ENCODE data around the gene MRPL21. TPM values are rescaled to one million over a fixed set of nuclear protein-coding genes. Genes with fewer than 3 reads are reported as not detected.
A peak's percentile ranks its signal among the peaks of the same experiment; 100 is the strongest.

Gene MRPL21
- total RNA-seq, 2 donors from 2014 or later: 63.2 to 87.3 TPM

DNA sequence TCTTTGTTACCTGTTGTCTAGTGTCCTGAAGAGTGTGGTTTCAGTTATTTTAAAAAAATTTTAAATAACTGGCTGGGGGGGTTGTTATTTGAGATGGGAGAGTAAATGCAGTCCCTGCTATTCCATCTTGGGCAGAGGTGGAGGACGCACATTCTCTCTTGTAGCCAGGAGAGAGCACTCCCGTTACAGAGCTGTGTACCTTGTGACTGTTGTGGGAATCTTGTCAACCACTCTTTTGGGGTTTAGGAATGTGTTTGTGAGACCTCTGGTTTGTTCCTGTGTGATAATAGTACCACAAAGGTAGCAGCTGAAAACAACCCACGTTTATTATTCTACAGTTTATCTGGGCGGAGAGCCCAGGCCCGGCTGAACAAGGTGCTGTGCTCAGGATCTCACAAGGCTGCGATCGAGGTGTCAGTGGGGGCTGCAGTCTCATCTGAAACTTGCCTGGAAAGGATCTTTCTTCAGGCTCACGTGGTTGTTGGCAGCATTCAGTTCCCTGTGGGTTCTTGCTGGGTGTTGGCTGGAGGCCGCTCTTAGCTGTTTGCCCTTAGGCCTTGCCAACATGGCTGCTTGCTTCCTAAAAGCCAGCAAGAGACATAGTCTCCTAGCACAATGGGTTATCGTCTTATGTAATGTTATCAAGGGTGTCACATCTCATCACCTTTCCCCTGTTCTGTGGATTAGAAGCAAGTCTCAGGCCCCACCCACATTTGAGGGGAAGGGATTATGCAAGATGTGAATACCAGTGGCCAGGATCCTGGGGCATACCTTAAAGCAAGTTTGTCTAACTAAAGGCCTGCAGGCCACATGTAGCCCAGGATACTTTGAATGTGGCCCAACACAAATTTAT, 20.7 kb upstream of the MRPL21 start:
- DNase-seq (ENCODE audit: low spot score): no peak
- peaks cover 0 to 20% of the 10 kb centered on the region in 2 donors for H3K4me1 ChIP-seq
- H3K4me3 ChIP-seq: no peak overlapping the region
- peaks cover 7 to 25% of the 10 kb centered on the region in 2 donors for H3K9me3 ChIP-seq
- H3K27me3 ChIP-seq: no peaks in the 10 kb centered on the region
- H3K27ac ChIP-seq: peak overlapping the region in 1 of 2 donors; percentile 19
- TF ChIP-seq, protein P1, sequence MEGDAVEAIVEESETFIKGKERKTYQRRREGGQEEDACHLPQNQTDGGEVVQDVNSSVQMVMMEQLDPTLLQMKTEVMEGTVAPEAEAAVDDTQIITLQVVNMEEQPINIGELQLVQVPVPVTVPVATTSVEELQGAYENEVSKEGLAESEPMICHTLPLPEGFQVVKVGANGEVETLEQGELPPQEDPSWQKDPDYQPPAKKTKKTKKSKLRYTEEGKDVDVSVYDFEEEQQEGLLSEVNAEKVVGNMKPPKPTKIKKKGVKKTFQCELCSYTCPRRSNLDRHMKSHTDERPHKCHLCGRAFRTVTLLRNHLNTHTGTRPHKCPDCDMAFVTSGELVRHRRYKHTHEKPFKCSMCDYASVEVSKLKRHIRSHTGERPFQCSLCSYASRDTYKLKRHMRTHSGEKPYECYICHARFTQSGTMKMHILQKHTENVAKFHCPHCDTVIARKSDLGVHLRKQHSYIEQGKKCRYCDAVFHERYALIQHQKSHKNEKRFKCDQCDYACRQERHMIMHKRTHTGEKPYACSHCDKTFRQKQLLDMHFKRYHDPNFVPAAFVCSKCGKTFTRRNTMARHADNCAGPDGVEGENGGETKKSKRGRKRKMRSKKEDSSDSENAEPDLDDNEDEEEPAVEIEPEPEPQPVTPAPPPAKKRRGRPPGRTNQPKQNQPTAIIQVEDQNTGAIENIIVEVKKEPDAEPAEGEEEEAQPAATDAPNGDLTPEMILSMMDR (IDR thresholded peaks at IDR 0.05): no peak
- H3K36me3 ChIP-seq: peaks cover 60% of the 10 kb centered on the region

DNA sequence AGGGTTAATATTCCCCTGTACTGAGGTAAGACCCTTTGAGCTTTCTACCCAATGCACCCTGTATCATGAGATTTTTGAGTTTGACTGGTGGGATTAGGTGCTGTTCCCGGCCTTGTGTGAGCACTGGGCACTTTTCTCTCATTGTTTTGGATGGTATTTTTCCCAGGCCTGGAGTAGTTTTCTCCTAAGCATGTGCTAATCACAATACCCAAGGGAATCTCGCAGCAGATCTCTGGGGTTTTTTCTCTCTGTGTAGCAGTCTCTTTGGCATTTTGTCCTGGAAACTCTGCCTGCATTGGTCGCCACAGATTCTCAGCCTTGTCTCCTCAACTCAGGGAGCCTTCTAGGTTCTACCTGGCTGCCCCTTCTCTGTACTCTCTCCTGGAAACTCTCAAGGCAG, 20.0 kb upstream of the MRPL21 start:
- TF ChIP-seq, protein P1 (IDR thresholded peaks at IDR 0.05): no peak
- DNase-seq (ENCODE audit: low spot score): no peak
- Histone ChIP-seq H3K9me3 (peaks cover 7 to 25% of the 10 kb centered on the region in 2 donors), H3K4me3 (no peak overlapping the region), H3K36me3 (peaks cover 60% of the 10 kb centered on the region), H3K27ac (no peak overlapping the region), H3K27me3 (no peaks in the 10 kb centered on the region), H3K4me1 (peaks cover 0 to 14% of the 10 kb centered on the region in 2 donors)

DNA sequence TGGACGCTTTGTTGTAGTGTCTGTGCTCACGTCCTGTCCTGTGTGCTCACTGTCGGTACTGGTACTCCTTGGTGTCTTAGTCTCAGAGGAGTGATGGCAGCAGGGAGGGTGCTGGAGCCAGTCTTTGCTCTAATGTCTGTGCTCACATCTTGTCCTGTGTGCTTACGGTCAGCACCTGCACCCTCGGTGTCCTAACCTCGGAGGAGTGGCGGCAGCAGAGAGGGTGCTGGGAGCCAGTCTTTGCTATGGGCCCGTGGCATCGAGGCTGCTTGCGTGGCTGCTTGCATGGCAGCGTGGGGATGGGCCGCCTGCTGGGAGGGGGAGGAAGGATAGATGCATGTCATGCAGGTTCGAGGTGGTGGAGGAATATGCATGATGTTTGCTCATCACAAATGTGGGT, 12.8 kb upstream of the MRPL21 start:
- Histone ChIP-seq H3K36me3 (peaks cover 74% of the 10 kb centered on the region), H3K4me3 (no peak overlapping the region)

DNA sequence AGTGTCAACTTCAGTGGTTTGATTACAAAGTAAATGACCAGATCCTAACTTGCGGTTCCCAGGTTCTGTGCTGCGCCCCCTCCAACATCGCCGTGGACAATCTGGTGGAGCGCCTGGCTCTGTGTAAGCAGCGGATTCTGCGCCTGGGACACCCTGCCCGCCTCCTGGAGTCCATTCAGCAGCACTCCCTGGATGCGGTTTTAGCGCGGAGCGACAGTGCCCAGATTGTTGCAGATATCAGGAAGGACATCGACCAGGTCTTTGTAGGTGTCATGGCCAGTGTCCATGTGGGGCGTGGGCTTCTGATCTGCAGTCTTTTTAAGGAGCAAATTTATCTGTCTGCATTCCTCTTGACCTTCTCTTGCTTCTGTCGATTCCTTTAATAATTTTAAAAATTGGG, 11.1 kb upstream of the MRPL21 start:
- no peak for DNase-seq (ENCODE audit: low spot score)
- no peaks in the 10 kb centered on the region for H3K27me3 ChIP-seq
- TF ChIP-seq, protein P1 (IDR thresholded peaks at IDR 0.05): no peak
- H3K9me3 ChIP-seq: no peaks in the 10 kb centered on the region
- no peaks in the 10 kb centered on the region for H3K4me1 ChIP-seq
- no peak overlapping the region for H3K27ac ChIP-seq
- H3K4me3 ChIP-seq: no peak overlapping the region
- H3K36me3 ChIP-seq: peaks cover 80% of the 10 kb centered on the region

More for the DNA sequence above, 12.8 kb upstream of the MRPL21 start:
- H3K27me3 ChIP-seq: no peaks in the 10 kb centered on the region
- no peaks in the 10 kb centered on the region for H3K4me1 ChIP-seq
- TF ChIP-seq, protein P1 (IDR thresholded peaks at IDR 0.05): no peak
- DNase-seq (ENCODE audit: low spot score): no peak
- no peaks in the 10 kb centered on the region for H3K9me3 ChIP-seq
- no peak overlapping the region for H3K27ac ChIP-seq

DNA sequence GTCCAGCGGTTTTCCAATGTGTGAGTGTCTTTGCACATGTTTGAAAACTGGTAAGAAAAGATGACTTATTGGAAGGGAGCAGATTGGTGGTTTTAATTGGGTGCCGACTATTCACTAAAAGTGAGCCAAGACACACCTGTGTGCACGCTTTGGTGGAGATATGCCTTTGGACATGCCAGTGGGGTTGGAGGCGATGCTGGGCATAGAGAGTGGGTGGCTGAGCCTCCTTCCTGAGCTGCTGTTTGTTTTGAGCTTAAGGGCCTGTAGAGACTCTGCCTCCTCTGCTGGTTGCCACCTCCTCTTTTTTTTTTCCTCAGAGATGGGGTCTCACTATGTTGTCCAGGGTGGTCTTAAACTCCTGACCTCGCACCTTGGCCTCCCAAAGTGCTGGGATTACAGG, 9.6 kb upstream of the MRPL21 start:
- Histone ChIP-seq H3K36me3 (peaks cover 87% of the 10 kb centered on the region), H3K27ac (no peak overlapping the region), H3K4me3 (no peak overlapping the region), H3K9me3 (no peaks in the 10 kb centered on the region), H3K27me3 (no peaks in the 10 kb centered on the region), H3K4me1 (no peaks in the 10 kb centered on the region)
- DNase-seq (ENCODE audit: low spot score): no peak
- TF ChIP-seq, protein P1 (IDR thresholded peaks at IDR 0.05): no peak
